ENCODE measurements around the gene CAMSAP3. TPM values are rescaled to one million over a fixed set of nuclear protein-coding genes. Genes with fewer than 3 reads are reported as not detected.

Gene CAMSAP3
- total and polyA plus RNA-seq, 10 of the 15 experiments (the other 5 are each of a cell fraction or from before 2014, with no cell fraction given), result 0.03 to 6.3 (median 0.72) TPM

DNA sequence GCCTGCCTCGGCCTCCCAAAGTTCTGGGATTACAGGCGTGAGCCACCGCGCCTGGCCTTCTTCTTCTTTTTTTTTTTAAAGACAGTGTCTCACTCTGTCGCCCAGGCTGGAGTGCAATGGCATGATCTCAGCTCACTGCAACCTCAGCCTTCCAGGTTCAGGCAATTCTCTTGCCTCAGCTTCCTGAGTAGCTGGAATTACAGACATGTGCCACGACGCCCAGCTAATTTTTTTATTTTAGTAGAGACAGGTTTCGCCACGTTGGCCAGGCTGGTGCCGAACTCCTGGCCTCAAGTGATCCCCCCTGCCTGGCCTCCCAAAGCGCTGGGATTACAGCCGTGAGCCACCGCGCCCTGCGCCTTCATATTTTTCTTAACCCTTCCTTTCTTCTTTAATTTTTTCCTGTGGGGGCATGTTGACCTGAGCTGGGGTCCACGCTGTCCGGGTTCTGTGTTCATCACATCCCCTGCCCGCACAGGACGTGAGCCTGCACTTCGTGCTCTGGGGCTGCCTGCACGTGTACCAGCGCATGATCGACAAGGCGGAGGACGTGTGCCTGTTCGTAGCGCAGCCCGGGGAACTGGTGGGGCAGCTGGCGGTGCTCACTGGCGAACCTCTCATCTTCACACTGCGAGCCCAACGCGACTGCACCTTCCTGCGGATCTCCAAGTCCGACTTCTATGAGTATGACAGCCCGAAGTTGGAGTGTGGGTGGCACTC is 46.1 kb upstream of the CAMSAP3 start:
- H3K9ac ChIP-seq (ENCODE audit: control insufficient read depth, insufficient read depth, low read length), result no peak overlapping the region
- BruUV-seq (replicated peaks), result no TSS peak
- FAIRE-seq (no peak), DNase-seq (ENCODE audit: low read depth, low spot score) (no peak), ATAC-seq (no peak)
- SMC1A ChIA-PET (ENCODE audit: uncharacterized antibody, unreplicated experiment), result no interaction called here
- POLR2A ChIA-PET, result no interaction called here
- H4K20me1 ChIP-seq (ENCODE audit: control insufficient read depth, insufficient read depth), result no peaks in the 10 kb centered on the region
- peaks cover 5 to 8% of the 10 kb centered on the region in 2 experiments for H3K36me3 ChIP-seq (ENCODE audit: control insufficient read depth in 2 of 2, insufficient read depth in 2 of 2, low read length in 1 of 2)
- no peak overlapping the region for H3K27ac ChIP-seq (ENCODE audit: control insufficient read depth, insufficient read depth)
- TF ChIP-seq BACH1 (IDR thresholded peaks at IDR 0.05; ENCODE audit: borderline replicate concordance) (no peak), MEF2A (IDR thresholded peaks at IDR 0.05; ENCODE audit: insufficient read depth, low read depth, low read length) (no peak), KAT2A (conservative IDR thresholded peaks at IDR 0.05; ENCODE audit: control insufficient read depth, low read depth, low read length) (no peak), CHD4 (IDR thresholded peaks at IDR 0.05) (no peak), CHD2 (IDR thresholded peaks at IDR 0.05; ENCODE audit: borderline replicate concordance, low read depth, low read length) (no peak)
- TF ChIP-seq, protein P1, sequence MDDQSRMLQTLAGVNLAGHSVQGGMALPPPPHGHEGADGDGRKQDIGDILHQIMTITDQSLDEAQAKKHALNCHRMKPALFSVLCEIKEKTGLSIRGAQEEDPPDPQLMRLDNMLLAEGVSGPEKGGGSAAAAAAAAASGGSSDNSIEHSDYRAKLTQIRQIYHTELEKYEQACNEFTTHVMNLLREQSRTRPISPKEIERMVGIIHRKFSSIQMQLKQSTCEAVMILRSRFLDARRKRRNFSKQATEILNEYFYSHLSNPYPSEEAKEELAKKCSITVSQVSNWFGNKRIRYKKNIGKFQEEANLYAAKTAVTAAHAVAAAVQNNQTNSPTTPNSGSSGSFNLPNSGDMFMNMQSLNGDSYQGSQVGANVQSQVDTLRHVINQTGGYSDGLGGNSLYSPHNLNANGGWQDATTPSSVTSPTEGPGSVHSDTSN (IDR thresholded peaks at IDR 0.05; ENCODE audit: insufficient replicate concordance, low read depth, low read length), result no peak
- TF ChIP-seq, protein P2, sequence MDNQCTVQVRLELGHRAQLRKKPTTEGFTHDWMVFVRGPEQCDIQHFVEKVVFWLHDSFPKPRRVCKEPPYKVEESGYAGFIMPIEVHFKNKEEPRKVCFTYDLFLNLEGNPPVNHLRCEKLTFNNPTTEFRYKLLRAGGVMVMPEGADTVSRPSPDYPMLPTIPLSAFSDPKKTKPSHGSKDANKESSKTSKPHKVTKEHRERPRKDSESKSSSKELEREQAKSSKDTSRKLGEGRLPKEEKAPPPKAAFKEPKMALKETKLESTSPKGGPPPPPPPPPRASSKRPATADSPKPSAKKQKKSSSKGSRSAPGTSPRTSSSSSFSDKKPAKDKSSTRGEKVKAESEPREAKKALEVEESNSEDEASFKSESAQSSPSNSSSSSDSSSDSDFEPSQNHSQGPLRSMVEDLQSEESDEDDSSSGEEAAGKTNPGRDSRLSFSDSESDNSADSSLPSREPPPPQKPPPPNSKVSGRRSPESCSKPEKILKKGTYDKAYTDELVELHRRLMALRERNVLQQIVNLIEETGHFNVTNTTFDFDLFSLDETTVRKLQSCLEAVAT (IDR thresholded peaks at IDR 0.05), result no peak
- TF ChIP-seq, protein P3, sequence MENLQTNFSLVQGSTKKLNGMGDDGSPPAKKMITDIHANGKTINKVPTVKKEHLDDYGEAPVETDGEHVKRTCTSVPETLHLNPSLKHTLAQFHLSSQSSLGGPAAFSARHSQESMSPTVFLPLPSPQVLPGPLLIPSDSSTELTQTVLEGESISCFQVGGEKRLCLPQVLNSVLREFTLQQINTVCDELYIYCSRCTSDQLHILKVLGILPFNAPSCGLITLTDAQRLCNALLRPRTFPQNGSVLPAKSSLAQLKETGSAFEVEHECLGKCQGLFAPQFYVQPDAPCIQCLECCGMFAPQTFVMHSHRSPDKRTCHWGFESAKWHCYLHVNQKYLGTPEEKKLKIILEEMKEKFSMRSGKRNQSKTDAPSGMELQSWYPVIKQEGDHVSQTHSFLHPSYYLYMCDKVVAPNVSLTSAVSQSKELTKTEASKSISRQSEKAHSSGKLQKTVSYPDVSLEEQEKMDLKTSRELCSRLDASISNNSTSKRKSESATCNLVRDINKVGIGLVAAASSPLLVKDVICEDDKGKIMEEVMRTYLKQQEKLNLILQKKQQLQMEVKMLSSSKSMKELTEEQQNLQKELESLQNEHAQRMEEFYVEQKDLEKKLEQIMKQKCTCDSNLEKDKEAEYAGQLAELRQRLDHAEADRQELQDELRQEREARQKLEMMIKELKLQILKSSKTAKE (IDR thresholded peaks at IDR 0.05; ENCODE audit: low read depth, poor library complexity, severe bottlenecking), result no peak
- H3K4me3 ChIP-seq, result no peak overlapping the region
- H3K79me2 ChIP-seq (ENCODE audit: control insufficient read depth, insufficient read depth, low read length), result no peaks in the 10 kb centered on the region
- peaks cover 2% of the 10 kb centered on the region; the same call in 1 of the 2 replicates for H3K4me1 ChIP-seq (ENCODE audit: control insufficient read depth, insufficient read depth, low read length)
- H2AFZ ChIP-seq (ENCODE audit: control insufficient read depth, low read depth, low read length), result no peak overlapping the region
- H3K9me3 ChIP-seq (replicated peaks; ENCODE audit: control insufficient read depth, insufficient read depth, low read length), result no peaks in the 10 kb centered on the region
- no peaks in the 10 kb centered on the region for H3K27me3 ChIP-seq (replicated peaks in 1 of 2; ENCODE audit: control insufficient read depth in 2 of 2, insufficient read depth in 2 of 2, low read length in 1 of 2)
- no peak overlapping the region for H3K4me2 ChIP-seq (ENCODE audit: control insufficient read depth, insufficient read depth)
- in situ Hi-C loops (cut with MboI) (no loop called here), intact Hi-C loops (cut with micrococcal nuclease; ENCODE audit: unreplicated experiment) (no loop called here)
- CTCF ChIA-PET, result interaction anchor here (0.6 to 0.7 kb wide), 2 partner anchors 27 to 169 kb away, joined by 3 read pairs; no protein-coding TSS in a partner anchor
- RAD21 ChIA-PET (ENCODE audit: unreplicated experiment), result no interaction called here
- WGBS (ENCODE audit: insufficient coverage, insufficient replicate concordance, low lambda C conversion rate, missing lambda C conversion rate), result 96% methylated on average over 31 of the region's 36 CpGs
